Fibroblast of lung (primary cell): Measurements from ENCODE around the gene WDR48.

Experiments used
- EZH2 ChIP-seq: IDR thresholded peaks from 2 replicates; pipeline ENCODE4 v1.5.1; 2012; ENCODE audit warnings: low read length, control low read depth, mild to moderate bottlenecking; ENCODE audit errors: missing control alignments
- TF ChIP-seq, protein P1 (sequence below), 2 donors: IDR thresholded peaks in 1 of 2; conservative IDR thresholded peaks in 1 of 2; 1 replicate in 1 of 2; 2 replicates in 1 of 2; pipeline ENCODE4 v1.5.1; 2011 to 2012; ENCODE audit warnings: low read length in 2 of 2, control low read depth in 1 of 2, inconsistent platforms in 1 of 2, low read depth in 1 of 2, mild to moderate bottlenecking in 1 of 2

- TF ChIP-seq, protein P1, sequence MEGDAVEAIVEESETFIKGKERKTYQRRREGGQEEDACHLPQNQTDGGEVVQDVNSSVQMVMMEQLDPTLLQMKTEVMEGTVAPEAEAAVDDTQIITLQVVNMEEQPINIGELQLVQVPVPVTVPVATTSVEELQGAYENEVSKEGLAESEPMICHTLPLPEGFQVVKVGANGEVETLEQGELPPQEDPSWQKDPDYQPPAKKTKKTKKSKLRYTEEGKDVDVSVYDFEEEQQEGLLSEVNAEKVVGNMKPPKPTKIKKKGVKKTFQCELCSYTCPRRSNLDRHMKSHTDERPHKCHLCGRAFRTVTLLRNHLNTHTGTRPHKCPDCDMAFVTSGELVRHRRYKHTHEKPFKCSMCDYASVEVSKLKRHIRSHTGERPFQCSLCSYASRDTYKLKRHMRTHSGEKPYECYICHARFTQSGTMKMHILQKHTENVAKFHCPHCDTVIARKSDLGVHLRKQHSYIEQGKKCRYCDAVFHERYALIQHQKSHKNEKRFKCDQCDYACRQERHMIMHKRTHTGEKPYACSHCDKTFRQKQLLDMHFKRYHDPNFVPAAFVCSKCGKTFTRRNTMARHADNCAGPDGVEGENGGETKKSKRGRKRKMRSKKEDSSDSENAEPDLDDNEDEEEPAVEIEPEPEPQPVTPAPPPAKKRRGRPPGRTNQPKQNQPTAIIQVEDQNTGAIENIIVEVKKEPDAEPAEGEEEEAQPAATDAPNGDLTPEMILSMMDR (conservative IDR thresholded peaks at IDR 0.05 in 1 of 2, IDR thresholded peaks at IDR 0.05 in 1 of 2; ENCODE audit: low read depth in 1 of 2, low read length in 2 of 2) = no peak
- TF ChIP-seq EZH2 = no peak
Observed at GRCh38 chr3:39105687-39106063, 53.9 kb downstream of the WDR48 start.
